Measurements from ENCODE around the gene LDLR. TPM values are rescaled to one million over a fixed set of nuclear protein-coding genes. Genes with fewer than 3 reads are reported as not detected.

The LDLR gene
- polyA plus RNA-seq: 10 to 100 TPM; 51.9 to 66.7 TPM

DNA sequence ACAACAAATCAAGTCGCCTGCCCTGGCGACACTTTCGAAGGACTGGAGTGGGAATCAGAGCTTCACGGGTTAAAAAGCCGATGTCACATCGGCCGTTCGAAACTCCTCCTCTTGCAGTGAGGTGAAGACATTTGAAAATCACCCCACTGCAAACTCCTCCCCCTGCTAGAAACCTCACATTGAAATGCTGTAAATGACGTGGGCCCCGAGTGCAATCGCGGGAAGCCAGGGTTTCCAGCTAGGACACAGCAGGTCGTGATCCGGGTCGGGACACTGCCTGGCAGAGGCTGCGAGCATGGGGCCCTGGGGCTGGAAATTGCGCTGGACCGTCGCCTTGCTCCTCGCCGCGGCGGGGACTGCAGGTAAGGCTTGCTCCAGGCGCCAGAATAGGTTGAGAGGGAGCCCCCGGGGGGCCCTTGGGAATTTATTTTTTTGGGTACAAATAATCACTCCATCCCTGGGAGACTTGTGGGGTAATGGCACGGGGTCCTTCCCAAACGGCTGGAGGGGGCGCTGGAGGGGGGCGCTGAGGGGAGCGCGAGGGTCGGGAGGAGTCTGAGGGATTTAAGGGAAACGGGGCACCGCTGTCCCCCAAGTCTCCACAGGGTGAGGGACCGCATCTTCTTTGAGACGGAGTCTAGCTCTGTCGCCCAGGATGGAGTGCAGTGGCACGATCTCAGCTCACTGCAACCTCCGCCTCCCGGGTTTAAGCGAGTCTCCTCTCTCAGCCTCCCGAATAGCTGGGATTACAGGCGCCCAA is at the start of gene LDLR:
LDLR (plus strand) TSS at position 210 of the 760 bp plus-strand sequence; CDS start at position 296, 86 bp downstream.
- Histone ChIP-seq H3K4me1 (ENCODE audit: control insufficient read depth in 2 of 2, insufficient read depth in 2 of 2, low read length in 1 of 2) (peaks cover 0 to 3% of the 10 kb centered on the region in 2 donors), H3K9me3 (ENCODE audit: control insufficient read depth in 2 of 2, insufficient read depth in 1 of 2, low read depth in 1 of 2, low read length in 1 of 2) (no peaks in the 10 kb centered on the region), H3K36me3 (ENCODE audit: control insufficient read depth in 2 of 2, insufficient read depth in 2 of 2, low read length in 1 of 2) (peaks cover 0 to 5% of the 10 kb centered on the region in 2 donors), H3K27ac (ENCODE audit: low read depth in 2 of 2, low read length in 1 of 2) (peak within 1 kb of the TSS; percentile 98 to 100), H3K27me3 (ENCODE audit: control insufficient read depth in 1 of 2, insufficient read depth in 2 of 2, low read length in 2 of 2) (no peaks in the 10 kb centered on the region), H3K4me3 (ENCODE audit: low read depth in 1 of 2, low read length in 2 of 2) (peak within 1 kb of the TSS; percentile 66 to 98)
- 0 to 1% methylated on average over 43 of the region's 43 CpGs for WGBS, 2 donors

- Histone ChIP-seq H3K4me1 (ENCODE audit: control insufficient read depth in 2 of 2, insufficient read depth in 2 of 2, low read length in 1 of 2) (peaks cover 0 to 4% of the 10 kb centered on the region in 2 donors), H3K4me3 (ENCODE audit: low read depth in 1 of 2, low read length in 2 of 2) (no peak overlapping the region), H3K27me3 (ENCODE audit: control insufficient read depth in 1 of 2, insufficient read depth in 2 of 2, low read length in 2 of 2) (no peaks in the 10 kb centered on the region), H3K36me3 (ENCODE audit: control insufficient read depth in 2 of 2, insufficient read depth in 2 of 2, low read length in 1 of 2) (peaks cover 3 to 34% of the 10 kb centered on the region in 2 donors), H3K27ac (ENCODE audit: low read depth in 2 of 2, low read length in 1 of 2) (no peak overlapping the region), H3K9me3 (ENCODE audit: control insufficient read depth in 2 of 2, insufficient read depth in 1 of 2, low read depth in 1 of 2, low read length in 1 of 2) (peaks cover 0 to 2% of the 10 kb centered on the region in 2 donors)
- WGBS, 2 donors: 96 to 97% methylated on average over 33 of the region's 33 CpGs
Observed at GRCh38 chr19:11041194-11041593, 48.1 kb upstream of the LDLR start.

DNA sequence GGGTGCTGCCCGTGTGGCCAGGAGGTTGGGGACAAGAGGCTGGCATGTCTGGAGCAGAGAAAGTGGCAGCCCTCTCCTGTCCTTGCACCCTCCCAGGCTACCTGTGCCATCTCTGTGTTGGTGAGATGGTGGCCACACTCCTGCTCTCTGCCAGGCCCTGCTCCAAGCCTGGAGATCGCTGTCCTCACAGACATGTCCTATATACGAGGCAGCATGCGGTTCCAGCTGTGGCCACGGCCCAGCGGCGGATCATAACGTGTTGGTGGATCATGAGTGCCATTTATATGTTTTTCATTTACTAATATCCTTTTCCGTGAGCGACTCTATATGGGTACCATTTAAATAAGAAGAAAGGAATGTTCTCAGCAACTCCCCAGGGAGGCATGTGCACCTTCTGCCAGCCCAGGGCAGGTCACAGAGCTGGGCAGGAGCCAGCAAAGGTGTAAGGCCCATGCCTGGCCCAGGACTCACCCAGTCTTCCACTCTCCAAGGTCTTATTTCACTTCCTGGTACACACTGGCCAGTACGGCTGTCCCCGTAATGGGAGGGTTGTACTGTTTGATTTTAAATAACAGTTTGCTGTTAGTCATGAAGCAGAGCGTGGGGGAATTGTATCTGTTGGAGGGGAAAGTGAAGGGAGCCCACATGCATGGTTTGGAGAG is 47.2 kb upstream of the LDLR start:
- Histone ChIP-seq H3K36me3 (ENCODE audit: control insufficient read depth in 2 of 2, insufficient read depth in 2 of 2, low read length in 1 of 2) (peaks cover 3 to 37% of the 10 kb centered on the region in 2 donors), H3K27me3 (ENCODE audit: control insufficient read depth in 1 of 2, insufficient read depth in 2 of 2, low read length in 2 of 2) (no peaks in the 10 kb centered on the region), H3K9me3 (ENCODE audit: control insufficient read depth in 2 of 2, insufficient read depth in 1 of 2, low read depth in 1 of 2, low read length in 1 of 2) (peaks cover 0 to 2% of the 10 kb centered on the region in 2 donors), H3K27ac (ENCODE audit: low read depth in 2 of 2, low read length in 1 of 2) (peak overlapping the region; percentile 47 to 78), H3K4me3 (ENCODE audit: low read depth in 1 of 2, low read length in 2 of 2) (no peak overlapping the region), H3K4me1 (ENCODE audit: control insufficient read depth in 2 of 2, insufficient read depth in 2 of 2, low read length in 1 of 2) (peaks cover 0 to 4% of the 10 kb centered on the region in 2 donors)
- WGBS, 2 donors: 81 to 84% methylated on average over 13 of the region's 13 CpGs

GRCh38 chr19:11044431-11044830 is 44.8 kb upstream of the LDLR start:
- H3K36me3 ChIP-seq (ENCODE audit: control insufficient read depth in 2 of 2, insufficient read depth in 2 of 2, low read length in 1 of 2): peaks cover 3 to 33% of the 10 kb centered on the region in 2 donors
- H3K27me3 ChIP-seq (ENCODE audit: control insufficient read depth in 1 of 2, insufficient read depth in 2 of 2, low read length in 2 of 2): no peaks in the 10 kb centered on the region
- no peak overlapping the region for H3K27ac ChIP-seq (ENCODE audit: low read depth in 2 of 2, low read length in 1 of 2)
- peaks cover 0 to 8% of the 10 kb centered on the region in 2 donors for H3K4me1 ChIP-seq (ENCODE audit: control insufficient read depth in 2 of 2, insufficient read depth in 2 of 2, low read length in 1 of 2)
- no peak overlapping the region for H3K4me3 ChIP-seq (ENCODE audit: low read depth in 1 of 2, low read length in 2 of 2)
- peaks cover 0 to 2% of the 10 kb centered on the region in 2 donors for H3K9me3 ChIP-seq (ENCODE audit: control insufficient read depth in 2 of 2, insufficient read depth in 1 of 2, low read depth in 1 of 2, low read length in 1 of 2)
- 90 to 91% methylated on average over 10 of the region's 10 CpGs for WGBS, 2 donors

DNA sequence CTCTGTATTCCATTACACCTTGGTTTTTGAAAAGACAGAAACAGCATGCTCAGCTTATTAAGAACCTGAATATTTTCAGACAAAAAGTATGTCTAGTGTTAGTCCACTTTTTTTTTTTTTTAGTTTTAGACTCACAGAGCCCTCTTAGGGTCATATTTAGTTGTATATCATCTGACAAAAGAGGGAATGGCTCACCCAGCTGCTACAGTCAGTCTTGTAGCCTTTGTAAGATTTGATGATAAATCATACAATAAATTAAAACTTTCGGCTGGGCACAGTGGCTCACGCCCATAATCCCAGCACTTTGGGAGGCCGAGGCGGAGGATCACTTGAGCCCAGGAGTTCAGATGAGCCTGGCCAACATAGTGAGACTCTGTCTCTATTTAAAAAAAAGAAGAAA is 43.7 kb upstream of the LDLR start:
- H3K36me3 ChIP-seq (ENCODE audit: control insufficient read depth in 2 of 2, insufficient read depth in 2 of 2, low read length in 1 of 2): peaks cover 3 to 35% of the 10 kb centered on the region in 2 donors
- H3K27ac ChIP-seq (ENCODE audit: low read depth in 2 of 2, low read length in 1 of 2): no peak overlapping the region
- peaks cover 0 to 10% of the 10 kb centered on the region in 2 donors for H3K4me1 ChIP-seq (ENCODE audit: control insufficient read depth in 2 of 2, insufficient read depth in 2 of 2, low read length in 1 of 2)
- no peak overlapping the region for H3K4me3 ChIP-seq (ENCODE audit: low read depth in 1 of 2, low read length in 2 of 2)
- H3K27me3 ChIP-seq (ENCODE audit: control insufficient read depth in 1 of 2, insufficient read depth in 2 of 2, low read length in 2 of 2): no peaks in the 10 kb centered on the region
- 94 to 98% methylated on average over 4 of the region's 4 CpGs for WGBS, 2 donors
- H3K9me3 ChIP-seq (ENCODE audit: control insufficient read depth in 2 of 2, insufficient read depth in 1 of 2, low read depth in 1 of 2, low read length in 1 of 2): peaks cover 0 to 2% of the 10 kb centered on the region in 2 donors

DNA sequence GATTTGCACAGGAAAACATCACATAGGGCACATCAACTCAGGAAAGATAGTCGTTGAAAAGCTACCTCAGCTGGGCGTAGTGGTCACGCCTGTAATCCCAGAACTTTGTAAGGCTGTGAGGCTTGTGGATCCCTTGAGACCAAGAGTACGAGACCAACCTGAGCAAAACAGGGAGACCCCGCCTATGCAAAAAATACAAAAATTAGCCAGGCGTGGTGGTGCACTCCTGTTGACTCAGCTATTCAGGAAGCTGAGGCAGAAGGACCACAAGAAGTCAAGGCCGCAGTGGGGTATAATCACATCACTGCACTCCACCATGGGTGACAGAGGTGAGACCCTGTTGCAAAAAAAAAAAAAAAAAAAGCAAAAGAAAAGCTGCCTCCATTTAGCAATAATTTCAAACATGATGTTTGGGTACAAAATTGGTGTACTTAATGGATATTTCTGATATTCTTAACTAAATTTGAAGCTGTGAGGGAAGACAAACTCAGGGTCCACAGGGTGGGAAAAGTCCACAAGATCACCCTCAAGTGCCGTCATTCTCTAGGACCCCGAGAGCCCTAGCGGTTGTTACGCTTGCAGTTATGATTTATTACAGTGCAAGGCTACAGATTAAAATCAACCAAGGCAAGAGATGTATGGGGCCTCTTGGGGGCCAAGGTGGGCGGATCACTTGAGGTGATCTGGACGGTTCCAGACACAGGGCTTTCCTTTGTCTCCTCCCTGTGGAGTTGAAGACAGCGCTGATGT is 42.5 kb upstream of the LDLR start:
- H3K27ac ChIP-seq (ENCODE audit: low read depth in 2 of 2, low read length in 1 of 2): no peak overlapping the region
- no peaks in the 10 kb centered on the region for H3K27me3 ChIP-seq (ENCODE audit: control insufficient read depth in 1 of 2, insufficient read depth in 2 of 2, low read length in 2 of 2)
- H3K4me1 ChIP-seq (ENCODE audit: control insufficient read depth in 2 of 2, insufficient read depth in 2 of 2, low read length in 1 of 2): peaks cover 0 to 9% of the 10 kb centered on the region in 2 donors
- peaks cover 0 to 2% of the 10 kb centered on the region in 2 donors for H3K9me3 ChIP-seq (ENCODE audit: control insufficient read depth in 2 of 2, insufficient read depth in 1 of 2, low read depth in 1 of 2, low read length in 1 of 2)
- no peak overlapping the region for H3K4me3 ChIP-seq (ENCODE audit: low read depth in 1 of 2, low read length in 2 of 2)
- peaks cover 2 to 30% of the 10 kb centered on the region in 2 donors for H3K36me3 ChIP-seq (ENCODE audit: control insufficient read depth in 2 of 2, insufficient read depth in 2 of 2, low read length in 1 of 2)
- WGBS, 2 donors: 91% methylated on average over 14 of the region's 14 CpGs

DNA sequence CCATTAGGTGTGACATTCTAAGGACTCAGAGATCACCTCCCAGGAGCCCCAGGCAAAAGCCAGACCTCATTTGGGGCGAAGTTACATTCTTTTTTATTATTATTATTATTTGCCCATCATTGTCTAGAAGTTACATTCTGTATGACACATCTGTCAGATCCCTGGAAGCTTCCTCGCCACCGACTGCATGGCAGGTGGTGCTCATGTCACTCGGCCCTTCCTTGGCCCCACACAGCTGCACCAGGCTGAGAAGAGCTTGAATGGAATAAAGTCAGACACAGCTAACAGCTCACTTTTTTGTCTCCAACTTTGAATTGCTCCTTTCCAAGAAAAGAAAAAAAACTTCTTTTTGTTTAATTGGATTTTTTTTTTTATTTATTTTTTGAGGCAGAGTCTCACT is 41.4 kb upstream of the LDLR start:
- H3K27ac ChIP-seq (ENCODE audit: low read depth in 2 of 2, low read length in 1 of 2): no peak overlapping the region
- no peak overlapping the region for H3K4me3 ChIP-seq (ENCODE audit: low read depth in 1 of 2, low read length in 2 of 2)
- WGBS, 2 donors: 91 to 95% methylated on average over 4 of the region's 4 CpGs
- H3K36me3 ChIP-seq (ENCODE audit: control insufficient read depth in 2 of 2, insufficient read depth in 2 of 2, low read length in 1 of 2): peaks cover 0 to 20% of the 10 kb centered on the region in 2 donors
- no peaks in the 10 kb centered on the region for H3K27me3 ChIP-seq (ENCODE audit: control insufficient read depth in 1 of 2, insufficient read depth in 2 of 2, low read length in 2 of 2)
- H3K4me1 ChIP-seq (ENCODE audit: control insufficient read depth in 2 of 2, insufficient read depth in 2 of 2, low read length in 1 of 2): peaks cover 0 to 6% of the 10 kb centered on the region in 2 donors
- H3K9me3 ChIP-seq (ENCODE audit: control insufficient read depth in 2 of 2, insufficient read depth in 1 of 2, low read depth in 1 of 2, low read length in 1 of 2): no peaks in the 10 kb centered on the region

GRCh38 chr19:11050323-11051114 is 38.7 kb upstream of the LDLR start:
- Histone ChIP-seq H3K36me3 (ENCODE audit: control insufficient read depth in 2 of 2, insufficient read depth in 2 of 2, low read length in 1 of 2) (peaks cover 0 to 14% of the 10 kb centered on the region in 2 donors), H3K4me1 (ENCODE audit: control insufficient read depth in 2 of 2, insufficient read depth in 2 of 2, low read length in 1 of 2) (peaks cover 0 to 6% of the 10 kb centered on the region in 2 donors), H3K27ac (ENCODE audit: low read depth in 2 of 2, low read length in 1 of 2) (no peak overlapping the region), H3K27me3 (ENCODE audit: control insufficient read depth in 1 of 2, insufficient read depth in 2 of 2, low read length in 2 of 2) (no peaks in the 10 kb centered on the region), H3K9me3 (ENCODE audit: control insufficient read depth in 2 of 2, insufficient read depth in 1 of 2, low read depth in 1 of 2, low read length in 1 of 2) (no peaks in the 10 kb centered on the region), H3K4me3 (ENCODE audit: low read depth in 1 of 2, low read length in 2 of 2) (no peak overlapping the region)
- WGBS, 2 donors: 74 to 87% methylated on average over 9 of the region's 9 CpGs

GRCh38 chr19:11053817-11054195 is 35.5 kb upstream of the LDLR start:
- Histone ChIP-seq H3K36me3 (ENCODE audit: control insufficient read depth in 2 of 2, insufficient read depth in 2 of 2, low read length in 1 of 2) (peaks cover 0 to 31% of the 10 kb centered on the region in 2 donors), H3K4me1 (ENCODE audit: control insufficient read depth in 2 of 2, insufficient read depth in 2 of 2, low read length in 1 of 2) (peaks cover 0 to 4% of the 10 kb centered on the region in 2 donors), H3K27ac (ENCODE audit: low read depth in 2 of 2, low read length in 1 of 2) (no peak overlapping the region), H3K4me3 (ENCODE audit: low read depth in 1 of 2, low read length in 2 of 2) (no peak overlapping the region), H3K9me3 (ENCODE audit: control insufficient read depth in 2 of 2, insufficient read depth in 1 of 2, low read depth in 1 of 2, low read length in 1 of 2) (no peaks in the 10 kb centered on the region), H3K27me3 (ENCODE audit: control insufficient read depth in 1 of 2, insufficient read depth in 2 of 2, low read length in 2 of 2) (no peaks in the 10 kb centered on the region)
- WGBS, 2 donors: 84 to 85% methylated on average over 4 of the region's 4 CpGs

All from esophagus (tissue), 2 donors.